GM21619 (cell line): ENCODE measurements around the gene ATXN2.

Experiments
- ATAC-seq: cut with Tn5 transposase; IDR thresholded peaks from one replicate; pipeline ENCODE4 v1.9.1; 2021; ENCODE audit not compliant: unreplicated experiment

The ATXN2 gene

GRCh38 chr12:111440631-111441030 lies 158.5 kb downstream of the ATXN2 start:
- no peak for ATAC-seq

- no peak for ATAC-seq
Observed at GRCh38 chr12:111440152-111440551, 159.0 kb downstream of the ATXN2 start.

- ATAC-seq, result no peak
Observed at GRCh38 chr12:111439657-111440151, 159.4 kb downstream of the ATXN2 start.

GRCh38 chr12:111438481-111438880 lies 160.6 kb downstream of the ATXN2 start:
- ATAC-seq, result no peak

GRCh38 chr12:111437816-111438454 lies 161.2 kb downstream of the ATXN2 start:
- ATAC-seq, result no peak

GRCh38 chr12:111436811-111437210 lies 162.3 kb downstream of the ATXN2 start:
- no peak for ATAC-seq

GRCh38 chr12:111436266-111436665 lies 162.8 kb downstream of the ATXN2 start:
- no peak for ATAC-seq

- ATAC-seq, result no peak
Observed at GRCh38 chr12:111435661-111436201, 163.4 kb downstream of the ATXN2 start.

- ATAC-seq, result peak; percentile 53
Observed at GRCh38 chr12:111434680-111435338, 164.3 kb downstream of the ATXN2 start.

- no peak for ATAC-seq
Observed at GRCh38 chr12:111434049-111434448, 165.1 kb downstream of the ATXN2 start.

- no peak for ATAC-seq
Observed at GRCh38 chr12:111431772-111432171, 167.3 kb downstream of the ATXN2 start.

- no peak for ATAC-seq
Observed at GRCh38 chr12:111430433-111431353, 168.4 kb downstream of the ATXN2 start.

- ATAC-seq, result no peak
Observed at GRCh38 chr12:111429828-111430432, 169.2 kb downstream of the ATXN2 start.

GRCh38 chr12:111428728-111429175 lies 170.4 kb downstream of the ATXN2 start:
- ATAC-seq, result no peak

GRCh38 chr12:111428081-111428727 lies 170.9 kb downstream of the ATXN2 start:
- ATAC-seq, result no peak

- no peak for ATAC-seq
Observed at GRCh38 chr12:111427417-111428074, 171.6 kb downstream of the ATXN2 start.

GRCh38 chr12:111426344-111427185 lies 172.6 kb downstream of the ATXN2 start:
- ATAC-seq, result no peak

GRCh38 chr12:111425655-111426054 lies 173.5 kb downstream of the ATXN2 start:
- no peak for ATAC-seq

GRCh38 chr12:111424793-111425251 lies 174.3 kb downstream of the ATXN2 start:
- ATAC-seq, result no peak
